Stimulated activated CD8-positive, alpha-beta memory T cell treated with anti-CD3 and anti-CD28 coated beads, Interleukin-2, amount 100 ng/mL, for 48 hours (primary cell): ENCODE results near the gene PCNX2.
"Not testable (repeated sequence)": the region's sequence is repeated elsewhere in the genome, so short reads cannot be mapped to it uniquely, and the experiment has no call there.

ENCODE experiments used
- DNase-seq, 2 donors: peaks; one replicate each; pipeline ENCODE4 v3.0.0-alpha.2; 2020; ENCODE audit warnings: low read depth in 2 of 2

Gene PCNX2

DNA sequence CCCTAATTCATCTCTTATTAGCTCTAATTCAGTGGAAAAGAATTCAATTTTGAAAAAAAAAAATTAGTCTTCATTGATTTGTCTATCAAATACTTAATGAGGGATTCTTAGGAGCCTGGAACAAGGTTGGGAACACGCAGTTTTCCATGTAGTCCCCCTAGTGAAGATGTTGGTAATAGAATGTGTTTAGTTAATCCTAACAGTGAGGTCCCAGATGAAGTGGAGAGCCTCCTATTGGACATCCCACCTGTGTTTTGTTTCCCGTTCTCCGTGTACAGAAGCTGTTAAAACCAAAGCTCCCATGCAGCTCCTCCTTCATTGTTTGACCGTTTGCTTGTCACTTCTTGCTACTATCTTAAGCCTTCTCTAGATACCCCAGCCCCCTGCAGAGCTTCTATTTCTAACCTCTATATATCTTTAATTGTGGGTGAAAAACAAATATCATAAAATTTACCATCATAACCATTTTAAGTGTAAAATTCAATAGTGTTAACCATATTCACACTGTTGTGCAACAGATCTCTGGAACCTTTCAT is 67.5 kb downstream of the PCNX2 start:
- no peak for DNase-seq

DNA sequence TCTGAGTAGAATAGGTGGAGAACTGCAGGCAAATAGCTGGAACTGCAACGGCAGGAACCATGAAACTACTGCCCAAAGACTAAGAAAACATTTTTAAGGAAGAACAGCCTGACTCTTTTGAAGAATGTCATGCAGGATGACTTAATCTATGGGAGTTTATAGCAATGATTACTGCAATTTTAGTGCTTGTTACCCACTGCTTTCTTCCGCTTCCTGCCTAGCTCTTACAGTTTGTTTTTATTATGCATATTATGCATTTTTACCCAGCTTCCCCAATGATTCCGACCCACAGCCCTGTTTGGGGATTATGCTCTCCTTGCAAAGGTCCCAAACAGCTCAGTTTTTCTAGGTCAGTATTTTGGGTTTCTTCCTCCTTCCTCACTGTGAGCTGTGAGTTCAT is 71.2 kb downstream of the PCNX2 start:
- DNase-seq: no peak

DNA sequence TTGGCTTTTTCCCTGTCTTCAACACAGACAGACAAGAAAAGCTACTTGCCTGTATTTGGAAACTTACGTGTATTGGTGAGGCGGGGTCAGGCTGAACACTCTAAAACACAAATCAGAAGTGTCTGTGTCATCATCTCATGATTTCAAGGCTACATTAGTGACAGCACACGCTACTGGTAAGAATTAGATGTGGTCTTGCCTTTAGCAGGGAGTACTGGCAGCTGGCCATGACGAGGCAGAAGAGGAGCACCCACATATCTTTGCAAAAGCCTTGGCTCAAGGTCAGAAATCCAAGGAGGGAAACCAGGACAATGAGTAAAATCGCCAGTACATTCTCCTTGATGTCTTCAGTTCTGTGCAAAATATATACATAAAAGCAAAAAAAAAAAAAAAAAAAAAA is 77.7 kb downstream of the PCNX2 start:
- DNase-seq: no peak

DNA sequence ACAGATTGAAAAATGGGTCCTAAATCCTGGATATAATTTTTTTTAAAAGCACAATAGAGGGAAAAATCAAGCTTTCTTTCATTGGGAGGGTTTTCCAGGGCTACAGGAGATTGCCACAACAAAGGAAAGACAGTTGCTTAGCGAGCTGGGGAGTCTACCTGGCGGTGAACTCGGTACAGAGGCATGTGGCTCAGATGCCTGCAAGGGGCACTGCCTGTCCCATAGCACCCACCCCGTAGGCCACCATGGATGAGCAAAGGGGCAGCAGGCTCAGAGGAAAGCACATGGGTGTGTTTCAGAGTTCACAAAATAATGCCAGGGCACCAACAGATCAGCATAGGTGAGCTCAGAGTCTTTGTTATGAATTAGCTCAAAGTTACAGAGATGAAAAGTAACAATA is 79.5 kb downstream of the PCNX2 start:
- no peak for DNase-seq

DNA sequence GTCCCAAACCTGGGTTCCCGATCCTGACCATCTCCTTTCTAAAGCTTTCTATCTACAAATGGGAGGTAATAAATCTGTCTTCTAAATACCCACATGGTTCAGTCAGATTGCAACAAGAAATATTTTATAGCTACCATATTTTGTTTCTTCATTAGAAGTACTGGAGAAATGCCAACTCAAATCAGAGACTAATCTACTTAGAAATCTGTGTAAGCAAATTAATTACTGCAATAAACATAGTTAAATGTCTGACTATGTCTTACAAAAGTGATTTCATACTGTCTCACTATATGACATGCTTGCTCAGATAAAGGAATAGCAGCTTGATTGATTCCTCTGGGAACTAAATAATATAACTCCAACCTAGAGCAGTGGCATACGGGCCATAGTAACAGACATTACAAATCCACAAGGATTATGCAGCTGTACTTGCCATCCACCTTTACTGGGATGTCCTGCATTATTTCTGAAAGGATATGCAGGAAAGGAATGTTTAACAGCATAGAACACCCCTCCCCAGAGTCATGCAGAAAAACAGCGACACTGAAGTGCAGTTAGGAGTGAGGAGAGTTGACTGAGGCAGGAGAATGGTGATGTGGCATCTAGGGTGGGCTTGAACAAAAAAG is 80.3 kb downstream of the PCNX2 start:
- DNase-seq: no peak

DNA sequence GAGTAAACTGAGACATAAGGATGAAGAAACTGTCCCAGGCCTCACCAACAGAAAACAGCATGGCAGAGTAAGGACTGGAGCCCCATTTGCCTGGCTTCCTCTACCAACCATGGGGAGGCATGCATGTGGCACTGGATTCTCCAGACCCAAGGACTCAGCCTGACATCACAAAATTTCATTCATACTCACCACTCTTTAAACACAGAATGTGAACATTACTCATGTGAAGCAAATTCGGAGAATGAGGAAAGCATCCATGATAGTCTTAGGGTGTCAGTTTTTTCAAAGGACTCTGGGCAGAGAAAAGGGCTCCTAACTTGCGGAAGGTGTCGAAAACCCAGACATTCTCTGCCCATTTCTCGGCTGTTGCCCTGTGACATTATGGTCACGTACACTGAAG is 83.9 kb downstream of the PCNX2 start:
- DNase-seq: no peak

DNA sequence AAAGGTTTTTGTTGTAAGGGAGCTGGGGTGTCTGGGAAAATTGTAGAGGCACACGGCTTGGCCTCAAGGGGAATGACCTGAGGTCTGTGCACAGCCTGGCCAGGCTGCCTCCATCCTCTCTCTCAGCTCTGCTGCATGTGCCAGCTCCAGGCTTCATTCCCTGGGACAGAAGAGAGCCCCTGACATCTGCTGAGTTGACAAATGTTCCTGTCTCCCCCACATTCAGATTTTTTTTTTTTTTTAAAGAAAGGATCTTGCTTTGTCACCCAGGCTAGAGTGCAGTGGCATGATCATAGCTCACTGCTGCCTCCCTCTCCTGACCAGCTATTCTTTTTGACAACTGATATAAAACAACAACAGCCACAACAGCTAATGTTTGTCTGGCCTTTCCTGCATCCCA is 84.4 kb downstream of the PCNX2 start:
- no peak for DNase-seq

DNA sequence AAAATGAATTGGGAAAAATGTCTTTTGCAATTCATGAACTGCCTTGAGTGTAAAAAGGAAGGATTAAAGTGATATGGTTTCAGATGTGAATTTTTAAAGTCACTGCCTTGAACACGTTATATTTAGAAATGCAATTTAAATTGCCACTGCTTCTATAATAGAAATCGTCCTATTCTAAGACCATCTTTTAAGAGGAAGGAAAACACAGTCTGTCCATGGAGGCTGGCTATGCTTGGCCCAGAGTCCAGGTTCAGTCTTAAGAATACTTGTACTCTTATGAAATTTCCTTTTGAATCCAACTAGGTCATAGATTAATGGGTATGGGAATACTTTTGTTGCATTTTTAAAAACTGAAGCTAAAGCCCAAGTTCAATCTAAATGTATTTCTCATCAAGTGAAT is 86.0 kb downstream of the PCNX2 start:
- DNase-seq: no peak

DNA sequence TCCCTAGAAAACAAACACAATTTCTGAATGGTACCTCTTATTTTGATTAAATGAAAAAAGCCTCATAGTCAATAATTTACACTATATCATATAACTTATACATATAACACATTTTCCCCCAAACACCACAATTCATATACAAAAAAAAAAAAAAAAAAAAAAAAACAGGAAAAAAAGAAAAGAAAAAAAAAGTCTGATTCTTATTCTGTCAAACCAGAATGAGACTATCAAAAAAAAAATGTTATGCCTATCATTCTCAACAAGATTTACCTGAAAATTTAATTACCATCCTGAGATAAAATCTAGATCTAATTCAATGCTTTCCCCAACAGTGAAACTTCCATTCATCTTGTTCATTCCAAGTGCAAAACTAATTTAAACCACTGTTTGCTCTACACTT is 86.8 kb downstream of the PCNX2 start:
- DNase-seq: no peak

DNA sequence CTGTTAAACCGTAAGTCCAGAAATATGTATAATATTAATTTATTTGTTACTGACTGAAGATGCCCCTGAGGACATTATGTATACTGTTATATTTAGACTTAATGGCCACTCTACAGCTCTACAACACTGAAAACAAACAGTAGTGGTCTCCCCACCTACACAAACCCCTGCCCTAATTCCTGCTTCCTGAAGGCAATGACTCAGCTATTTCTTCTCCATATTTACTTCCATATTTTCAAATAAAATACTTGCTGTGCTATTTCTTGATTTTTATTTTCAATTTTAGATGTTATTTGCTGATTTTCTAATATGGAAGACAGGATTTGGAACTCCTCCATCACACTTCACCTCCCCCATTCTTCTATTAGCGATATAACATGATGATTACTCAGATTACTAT is 97.6 kb downstream of the PCNX2 start:
- no peak for DNase-seq

DNA sequence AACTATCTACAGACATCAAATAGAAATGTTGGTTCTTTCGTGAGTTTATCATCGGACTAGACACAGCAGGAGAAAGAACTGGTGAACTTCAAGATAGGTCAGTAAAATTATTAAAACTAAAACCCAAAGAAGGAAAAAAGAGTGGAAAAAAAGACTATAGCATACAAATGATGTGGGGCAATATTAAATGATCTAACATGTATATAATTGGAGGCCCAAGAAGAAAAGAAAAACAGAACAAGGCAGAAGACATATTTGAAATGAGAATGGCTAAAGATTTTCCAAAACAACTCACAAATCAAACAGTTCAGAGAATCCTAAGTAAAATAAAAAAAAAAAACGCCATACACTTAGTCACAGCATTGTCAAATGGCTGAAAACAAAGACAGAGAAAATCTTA is 101.8 kb downstream of the PCNX2 start:
- DNase-seq: no peak

DNA sequence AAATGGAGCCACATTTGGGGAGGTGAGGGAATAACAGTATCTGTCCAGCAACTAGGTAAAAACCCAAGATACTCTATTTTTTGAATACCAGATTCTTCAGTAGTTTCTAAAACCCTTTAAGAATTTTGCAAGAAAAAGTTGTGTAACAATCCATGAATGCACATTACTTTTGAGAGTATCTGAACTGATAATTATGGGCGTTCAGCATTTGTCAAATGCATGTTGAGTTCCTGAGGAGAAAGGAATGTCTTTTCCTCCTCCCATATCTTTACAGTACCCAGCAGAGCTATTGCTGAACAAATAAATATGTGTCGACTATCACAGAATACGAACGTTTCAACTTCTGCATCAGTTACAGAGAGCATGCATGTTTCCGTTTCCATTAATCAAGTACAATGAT is 104.5 kb downstream of the PCNX2 start:
- no peak for DNase-seq

DNA sequence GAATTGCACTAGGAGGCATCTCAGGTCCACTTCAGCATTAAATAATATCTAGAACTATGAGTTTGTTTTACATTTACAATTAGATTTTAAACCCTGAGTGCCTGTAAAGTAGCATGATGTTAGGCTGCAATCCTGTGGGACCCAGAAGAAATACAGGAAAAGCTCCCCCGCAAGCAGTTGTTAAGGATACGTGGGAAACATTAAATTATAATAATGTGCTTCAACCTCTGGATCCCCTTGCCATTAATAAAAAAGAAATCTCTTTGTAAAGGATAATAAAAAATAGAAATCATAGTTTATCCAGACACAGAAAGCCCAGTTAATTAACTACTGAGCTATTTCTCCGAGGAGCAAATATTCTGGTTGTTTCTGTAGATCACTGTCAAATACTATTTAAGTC is 106.0 kb downstream of the PCNX2 start:
- DNase-seq: no peak

DNA sequence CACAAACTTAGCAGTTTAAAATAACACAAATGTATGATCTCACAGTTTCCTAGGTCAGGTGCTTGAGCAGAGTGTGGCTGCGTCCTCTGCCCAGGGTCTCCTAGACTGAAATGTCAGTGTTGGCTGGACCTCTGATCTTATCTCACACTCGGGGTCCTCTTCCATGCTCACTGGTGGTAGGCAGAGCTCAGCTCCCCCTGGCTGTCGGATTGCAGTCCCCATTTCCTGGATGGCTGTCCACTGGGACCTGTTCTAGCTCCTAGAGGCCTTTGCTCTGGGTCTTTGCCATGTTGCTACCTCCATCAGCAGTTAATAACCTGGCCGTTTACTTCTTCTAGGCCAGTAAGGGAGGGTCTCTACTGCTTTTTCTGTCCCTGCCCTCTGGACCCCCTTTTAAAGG is 107.5 kb downstream of the PCNX2 start:
- DNase-seq: no peak

DNA sequence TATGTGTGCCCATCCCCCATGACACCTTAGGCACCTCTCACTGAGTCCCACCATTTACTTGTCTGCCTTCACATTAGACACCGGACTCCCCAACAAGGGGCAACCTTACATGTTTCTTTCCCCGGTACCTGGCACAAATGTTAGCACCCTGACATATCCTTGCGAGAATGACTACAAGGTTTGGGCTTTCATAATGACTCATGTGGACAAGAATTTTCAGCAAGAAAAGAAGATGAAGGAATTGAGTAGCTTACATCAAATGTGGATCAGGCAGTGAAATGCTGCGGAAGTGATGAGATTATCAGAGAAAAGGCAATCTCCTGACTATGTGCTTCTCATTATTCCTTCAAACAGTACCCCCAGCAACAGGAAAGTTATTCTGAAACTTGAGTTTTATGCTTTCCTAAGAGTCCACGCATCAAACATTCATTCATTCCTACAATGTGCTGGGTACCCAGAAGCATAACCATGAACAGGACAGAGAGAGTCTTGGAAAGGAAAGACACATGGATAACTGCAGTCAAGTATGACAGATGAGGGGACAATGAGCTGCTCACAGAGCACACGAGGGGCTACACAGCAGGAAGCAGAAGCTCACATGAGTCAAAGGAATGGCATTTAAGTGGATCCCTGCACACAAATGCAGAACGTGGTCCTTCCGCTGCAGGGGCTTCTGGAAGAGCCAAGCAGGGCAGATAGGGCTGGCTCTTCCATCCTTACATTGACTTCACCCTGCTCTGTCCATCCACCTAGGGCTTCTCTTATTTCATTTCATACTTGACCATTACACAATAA is 112.1 kb downstream of the PCNX2 start:
- DNase-seq: no peak

DNA sequence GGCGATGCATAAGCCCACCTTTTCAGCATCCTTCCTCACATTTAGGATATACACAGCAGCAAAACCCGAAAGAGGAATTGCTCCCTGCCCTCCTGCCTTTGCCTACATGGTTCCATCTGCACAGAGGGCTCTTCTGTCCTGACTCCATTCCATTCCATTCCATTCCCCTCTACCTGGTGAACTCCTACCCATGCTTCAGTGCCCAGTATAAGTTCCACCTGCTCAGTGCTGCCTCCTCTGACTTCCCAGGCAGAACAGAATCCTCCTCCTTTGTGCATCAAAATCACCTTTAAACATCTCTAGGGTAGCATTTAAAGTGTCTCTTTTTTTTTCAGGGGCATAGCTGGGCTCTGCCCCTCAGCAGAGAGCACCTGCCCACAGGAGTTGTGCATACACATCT is 112.9 kb downstream of the PCNX2 start:
- DNase-seq: no peak

DNA sequence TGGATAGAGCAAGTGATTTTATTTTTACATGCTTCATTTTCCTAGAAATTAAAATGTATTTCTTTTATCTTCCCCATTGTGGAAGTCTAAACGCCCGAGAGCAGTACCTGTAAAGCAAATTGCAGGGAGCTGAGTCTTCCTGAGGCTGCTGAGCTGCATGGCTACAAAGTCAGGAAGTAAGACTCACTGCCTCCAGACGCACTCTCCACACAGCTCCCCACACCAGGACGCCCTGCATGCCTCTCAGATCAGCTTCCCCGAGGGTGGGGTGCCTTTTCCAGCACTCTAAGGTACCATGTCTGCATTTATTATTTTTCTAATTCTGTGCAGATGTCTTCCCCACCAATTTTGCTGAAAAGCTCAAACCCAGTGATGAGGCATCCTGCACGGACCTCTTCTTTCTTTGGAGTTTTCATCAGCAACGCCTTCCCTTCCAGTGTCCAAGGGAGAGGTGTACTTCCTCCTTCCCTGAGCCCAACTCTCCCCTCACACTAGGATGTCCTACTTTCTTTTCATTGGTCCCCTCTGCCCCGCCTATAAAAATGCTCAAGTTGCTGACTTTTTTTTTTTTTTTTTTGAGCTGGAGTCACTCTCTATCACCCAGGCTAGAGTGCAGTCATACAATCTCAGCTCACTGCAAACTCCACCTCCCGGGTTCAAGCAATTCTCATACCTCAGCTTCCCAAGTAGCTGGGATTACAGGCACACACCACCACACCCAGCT is 114.7 kb downstream of the PCNX2 start:
- no peak for DNase-seq

DNA sequence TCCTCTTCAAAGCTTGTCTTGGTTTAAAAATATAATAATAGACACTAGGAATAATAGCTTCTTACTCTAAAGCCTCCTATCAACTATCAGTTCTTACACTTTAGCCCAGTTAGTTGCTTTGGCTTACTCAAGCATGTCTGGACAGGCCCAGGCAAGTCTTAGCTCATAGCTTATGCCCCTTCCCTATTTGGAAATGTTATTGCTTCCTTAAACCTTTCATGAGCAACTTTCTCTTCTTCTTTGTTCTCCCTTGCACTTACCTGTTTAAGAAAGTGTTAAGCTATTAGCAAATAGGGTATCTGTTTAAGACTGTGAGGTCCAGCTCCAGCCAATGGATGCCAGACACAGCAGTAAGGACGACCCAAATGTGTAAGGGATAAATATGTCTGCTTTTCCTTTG is 115.9 kb downstream of the PCNX2 start:
- DNase-seq: not testable (repeated sequence)

DNA sequence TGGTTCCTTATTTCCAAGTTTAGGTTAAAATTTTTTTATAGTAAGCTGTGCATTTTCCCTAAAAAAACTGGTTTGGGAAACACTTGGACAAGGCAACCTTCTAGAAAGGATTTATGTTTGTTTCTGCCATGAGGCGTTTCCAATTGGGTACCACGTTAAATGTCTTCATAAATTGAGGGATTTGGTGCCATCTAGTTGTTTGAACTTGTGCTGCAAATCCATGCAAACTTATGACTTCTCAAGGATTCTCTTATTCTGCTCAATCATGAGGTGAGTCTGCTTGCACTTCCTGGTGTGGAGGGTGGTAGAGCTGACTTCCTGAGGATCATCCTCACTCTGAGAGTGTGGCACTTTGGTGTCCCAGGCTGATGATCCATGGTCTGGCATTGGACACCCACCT is 123.3 kb downstream of the PCNX2 start:
- no peak for DNase-seq

DNA sequence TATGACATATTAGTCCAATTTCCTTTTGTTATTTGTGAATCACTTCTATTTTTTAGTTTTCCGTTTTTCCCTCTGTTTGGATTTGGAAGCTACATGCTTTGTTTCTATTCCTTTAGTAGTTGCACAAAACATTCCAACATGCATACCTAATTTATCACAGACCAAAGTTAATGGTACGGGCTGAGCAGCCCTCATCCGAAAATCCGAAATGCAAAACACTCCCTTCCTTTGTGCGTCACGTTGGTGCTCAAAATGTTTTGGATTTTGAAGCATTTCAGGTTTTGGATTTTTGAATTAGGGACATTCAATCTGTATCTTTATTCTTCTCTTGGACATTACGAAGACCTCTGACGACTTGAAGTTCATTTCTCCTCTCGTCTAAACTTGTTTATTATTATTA is 124.8 kb downstream of the PCNX2 start:
- DNase-seq: no peak

DNA sequence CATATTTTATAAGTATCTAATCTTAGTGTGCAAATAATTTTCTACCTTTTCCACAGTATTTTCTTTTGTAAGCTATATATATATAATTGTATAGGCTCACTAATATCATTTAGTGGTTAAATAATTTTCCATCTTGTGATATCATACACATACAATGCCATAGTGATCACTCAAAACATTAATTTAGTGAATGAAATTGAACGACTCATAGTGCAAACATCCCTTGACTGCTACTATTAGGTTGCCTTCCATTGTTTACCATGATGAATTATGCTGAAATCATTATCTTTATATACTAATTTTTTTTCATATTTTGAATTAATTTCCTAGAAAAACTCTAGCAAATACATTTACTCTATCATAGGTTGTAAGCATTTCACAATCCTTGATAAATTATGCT is 127.1 kb downstream of the PCNX2 start:
- no peak for DNase-seq

DNA sequence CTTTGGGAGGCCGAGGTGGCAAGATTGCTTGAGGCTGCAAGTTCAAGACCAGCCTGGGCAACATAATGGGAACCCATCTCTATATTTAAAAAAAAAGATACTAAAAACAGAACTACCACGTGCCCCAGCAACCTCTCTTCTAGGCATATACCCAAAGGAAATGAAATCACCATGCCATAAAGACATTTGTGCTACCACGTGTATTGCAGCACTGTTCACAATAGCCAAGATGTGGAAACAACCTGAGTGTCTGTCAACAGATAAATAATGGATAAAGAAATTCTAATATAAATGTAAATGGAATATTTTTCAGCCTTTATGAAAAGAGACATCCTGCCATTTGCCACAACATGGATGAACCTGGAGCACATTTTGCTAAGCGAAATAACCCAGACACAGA is 128.6 kb downstream of the PCNX2 start:
- DNase-seq: no peak

DNA sequence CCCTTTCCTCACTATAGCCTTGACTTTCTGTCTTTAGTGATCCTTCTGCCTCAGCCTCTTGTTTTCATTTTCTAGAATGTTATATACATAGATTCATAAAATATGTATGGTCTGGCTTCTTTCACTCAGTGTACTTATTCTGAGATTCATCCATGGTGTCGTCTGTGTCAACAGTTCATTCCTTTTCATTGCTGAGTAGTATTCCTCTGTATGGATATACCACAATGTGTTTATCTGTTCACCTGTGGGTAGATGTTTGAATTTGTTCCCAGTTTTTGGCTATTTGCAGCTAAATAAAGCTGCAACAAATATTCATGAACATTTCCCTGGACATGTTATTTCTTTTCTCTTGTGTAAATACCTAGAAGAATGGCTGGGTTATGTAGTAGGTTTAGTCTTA is 131.8 kb downstream of the PCNX2 start:
- no peak for DNase-seq
